SK-N-MC (cell line): ENCODE data around the gene FAP.

Source experiments
- DNase-seq: peaks from one replicate; pipeline ENCODE4 v3.0.0-alpha.2; 2011; ENCODE audit warnings: low read depth, low spot score
- H3K27ac ChIP-seq: fragments of 200-600 bp; sonication (generic); 2 replicates; pipeline ENCODE4 v1.5.1; 2016; ENCODE audit warnings: mixed run types
- H3K36me3 ChIP-seq: fragments of 200-600 bp; sonication (generic); 2 replicates; pipeline ENCODE4 v1.6.1; 2017; ENCODE audit warnings: antibody characterized with exemption, low read length, mixed read lengths; ENCODE audit not compliant: insufficient read depth
- H3K4me3 ChIP-seq: fragments of 200-600 bp; sonication (generic); 2 replicates; pipeline ENCODE4 v1.5.1; 2016
- H3K9ac ChIP-seq: fragments of 200-600 bp; sonication (generic); 2 replicates; pipeline ENCODE4 v1.8.0; 2017; ENCODE audit warnings: mixed run types, mixed read lengths; ENCODE audit not compliant: insufficient read length
- H3K9me3 ChIP-seq: fragments of 200-600 bp; sonication (generic); 2 replicates; pipeline ENCODE4 v1.6.1; 2017; ENCODE audit warnings: low read depth, mild to moderate bottlenecking, antibody characterized with exemption, low read length, moderate library complexity, mixed read lengths
- EZH2 ChIP-seq: fragments of 200-600 bp; sonication (generic); IDR thresholded peaks from one replicate; pipeline ENCODE4 v1.6.1; 2017; ENCODE audit warnings: antibody characterized with exemption
- FOXP2 ChIP-seq: optimal IDR thresholded peaks from 2 replicates; pipeline ENCODE3; 2011; ENCODE audit warnings: mild to moderate bottlenecking, moderate library complexity; ENCODE audit not compliant: insufficient read depth; ENCODE audit errors: extremely low read length, control extremely low read depth
- POLR2AphosphoS5 ChIP-seq: IDR thresholded peaks from 2 replicates; pipeline ENCODE4 v1.6.1; 2012; ENCODE audit warnings: mild to moderate bottlenecking, low read depth, low read length, borderline replicate concordance

Gene FAP

GRCh38 chr2:162211732-162212131 lies 31.5 kb downstream of the FAP start:
- no peaks in the 10 kb centered on the region for H3K9me3 ChIP-seq
- no peak for DNase-seq
- H3K36me3 ChIP-seq, result no peaks in the 10 kb centered on the region
- no peak overlapping the region for H3K9ac ChIP-seq
- TF ChIP-seq EZH2, result no peak
- TF ChIP-seq FOXP2, result no peak
- no peak for TF ChIP-seq POLR2AphosphoS5
- no peak overlapping the region for H3K27ac ChIP-seq
- no peak overlapping the region for H3K4me3 ChIP-seq

GRCh38 chr2:162210385-162210784 lies 32.9 kb downstream of the FAP start:
- Histone ChIP-seq H3K4me3 (no peak overlapping the region), H3K36me3 (no peaks in the 10 kb centered on the region), H3K27ac (no peak overlapping the region), H3K9me3 (no peaks in the 10 kb centered on the region), H3K9ac (no peak overlapping the region)
- DNase-seq, result no peak
- no peak for TF ChIP-seq FOXP2
- TF ChIP-seq POLR2AphosphoS5, result no peak
- no peak for TF ChIP-seq EZH2

- H3K36me3 ChIP-seq, result no peaks in the 10 kb centered on the region
- no peak for DNase-seq
- no peak overlapping the region for H3K27ac ChIP-seq
- H3K9ac ChIP-seq, result no peak overlapping the region
- no peaks in the 10 kb centered on the region for H3K9me3 ChIP-seq
- TF ChIP-seq FOXP2 (no peak), POLR2AphosphoS5 (no peak), EZH2 (no peak)
- no peak overlapping the region for H3K4me3 ChIP-seq
Measured at GRCh38 chr2:162202203-162202602, 41.0 kb downstream of the FAP start.

GRCh38 chr2:162200636-162201035 lies 42.6 kb downstream of the FAP start:
- TF ChIP-seq POLR2AphosphoS5 (no peak), FOXP2 (no peak), EZH2 (no peak)
- Histone ChIP-seq H3K9me3 (no peaks in the 10 kb centered on the region), H3K36me3 (no peaks in the 10 kb centered on the region), H3K4me3 (no peak overlapping the region), H3K9ac (no peak overlapping the region), H3K27ac (no peak overlapping the region)
- no peak for DNase-seq

- Histone ChIP-seq H3K9ac (no peak overlapping the region), H3K27ac (no peak overlapping the region), H3K36me3 (no peaks in the 10 kb centered on the region), H3K9me3 (no peaks in the 10 kb centered on the region), H3K4me3 (no peak overlapping the region)
- no peak for DNase-seq
- TF ChIP-seq POLR2AphosphoS5 (no peak), FOXP2 (no peak), EZH2 (no peak)
Measured at GRCh38 chr2:162199913-162200312, 43.3 kb downstream of the FAP start.

GRCh38 chr2:162198239-162198638 lies 45.0 kb downstream of the FAP start:
- Histone ChIP-seq H3K9ac (no peak overlapping the region), H3K27ac (no peak overlapping the region), H3K4me3 (no peak overlapping the region), H3K36me3 (no peaks in the 10 kb centered on the region), H3K9me3 (no peaks in the 10 kb centered on the region)
- no peak for DNase-seq
- no peak for TF ChIP-seq FOXP2
- no peak for TF ChIP-seq EZH2
- no peak for TF ChIP-seq POLR2AphosphoS5

GRCh38 chr2:162197069-162197825 lies 46.0 kb downstream of the FAP start:
- Histone ChIP-seq H3K9me3 (no peaks in the 10 kb centered on the region), H3K9ac (no peak overlapping the region), H3K4me3 (no peak overlapping the region), H3K36me3 (no peaks in the 10 kb centered on the region), H3K27ac (no peak overlapping the region)
- no peak for DNase-seq
- TF ChIP-seq FOXP2, result no peak
- no peak for TF ChIP-seq POLR2AphosphoS5
- TF ChIP-seq EZH2, result no peak

GRCh38 chr2:162196638-162197037 lies 46.6 kb downstream of the FAP start:
- no peak overlapping the region for H3K27ac ChIP-seq
- no peak overlapping the region for H3K9ac ChIP-seq
- H3K36me3 ChIP-seq, result no peaks in the 10 kb centered on the region
- H3K9me3 ChIP-seq, result no peaks in the 10 kb centered on the region
- DNase-seq, result no peak
- no peak overlapping the region for H3K4me3 ChIP-seq
- TF ChIP-seq POLR2AphosphoS5, result no peak
- TF ChIP-seq EZH2, result no peak
- no peak for TF ChIP-seq FOXP2

- H3K9ac ChIP-seq, result no peak overlapping the region
- H3K4me3 ChIP-seq, result no peak overlapping the region
- TF ChIP-seq POLR2AphosphoS5 (no peak), EZH2 (no peak), FOXP2 (no peak)
- no peak for DNase-seq
- no peaks in the 10 kb centered on the region for H3K36me3 ChIP-seq
- H3K27ac ChIP-seq, result no peak overlapping the region
- no peaks in the 10 kb centered on the region for H3K9me3 ChIP-seq
Measured at GRCh38 chr2:162188451-162188850, 54.8 kb downstream of the FAP start.
